Stomach (tissue), 9 donors: ENCODE measurements around the gene PFDN2. TPM values are rescaled to one million over a fixed set of nuclear protein-coding genes. Genes with fewer than 3 reads are reported as not detected.

ENCODE experiments used
- DNase-seq, 2 donors: peaks; one replicate each; pipeline versions ENCODE4 v3.0.0 to v3.0.0-alpha.2; 2013 to 2019
- H3K27ac ChIP-seq, 5 donors: fragments of 200-600 bp in 4 of 5; sonication (generic) in 4 of 5; one replicate each; pipeline ENCODE4 v1.5.1; 2013 to 2019; ENCODE audit warnings: mild to moderate bottlenecking in 1 of 5, moderate library complexity in 1 of 5
- H3K27me3 ChIP-seq, 3 donors: fragments of 200-600 bp; sonication (generic); one replicate each; pipeline ENCODE4 v1.5.1; 2017 to 2019; ENCODE audit warnings: mixed run types in 1 of 3
- H3K36me3 ChIP-seq, 4 donors: fragments of 200-600 bp; sonication (generic); 1 replicate in 3 of 4; 2 replicates in 1 of 4; pipeline ENCODE4 v1.5.1; 2016 to 2019
- H3K4me1 ChIP-seq, 4 donors: fragments of 200-600 bp; sonication (generic); one replicate each; pipeline ENCODE4 v1.5.1; 2016 to 2019
- H3K4me3 ChIP-seq, 4 donors: fragments of 200-600 bp; sonication (generic) in 3 of 4; one replicate each; pipeline ENCODE4 v1.5.1; 2016 to 2019; ENCODE audit warnings: mild to moderate bottlenecking in 1 of 4
- H3K9me3 ChIP-seq, 4 donors: fragments of 200-600 bp; sonication (generic); one replicate each; pipeline ENCODE4 v1.5.1; 2016 to 2019
- CTCF ChIP-seq, 7 experiments: fragments of 450-650 bp in 4 of 7; fragments of 200-600 bp in 3 of 7; sonication (generic) in 3 of 7; IDR thresholded peaks; one replicate each; pipeline ENCODE4 v1.5.1; 2016 to 2019; ENCODE audit warnings: antibody characterized with exemption in 7 of 7, control low read depth in 2 of 7, mild to moderate bottlenecking in 1 of 7
- EP300 ChIP-seq: sonication (generic); formaldehyde crosslinking; IDR thresholded peaks from one replicate; pipeline ENCODE4 v1.6.1; 2017; ENCODE audit warnings: antibody characterized with exemption
- POLR2A ChIP-seq, 4 donors: fragments of 450-650 bp; IDR thresholded peaks; one replicate each; pipeline ENCODE4 v1.6.1; 2016; ENCODE audit warnings: antibody characterized with exemption in 4 of 4, control low read depth in 2 of 4, mild to moderate bottlenecking in 1 of 4, moderate library complexity in 1 of 4
- POLR2AphosphoS5 ChIP-seq, 3 donors: sonication (generic); formaldehyde crosslinking; IDR thresholded peaks; one replicate each; pipeline ENCODE4 v1.6.1; 2016; ENCODE audit warnings: antibody characterized with exemption in 3 of 3
- WGBS, 5 donors: extraction: QIAGEN DNeasy Blood & Tissue Kit in 3 of 5; methylation state at CpG; one replicate each; pipeline versions ENCODE4 v1.1.5 to v1.1.7; 2013 to 2018; 5-methylcytosine and 5-hydroxymethylcytosine counted together
- intact Hi-C: fragments of 100-400 bp; cut with DNase I; formaldehyde crosslinking; loops from one replicate; pipeline ENCODE4 v1.15.1; 2023; ENCODE audit warnings: low total_unique reads
- polyA plus RNA-seq, 3 donors: library from polyadenylated mRNA; stranded (reverse); fragments of 200-250 nt; gene quantifications; one replicate each; pipeline ENCODE4 v1.2.3, GENCODE V29; 2013
- total RNA-seq, 5 donors: library from RNA; depleted of rRNA; stranded (reverse); fragments of >200 nt; gene quantifications; one replicate each; pipeline versions ENCODE4 v1.1.0 to v1.2.3, GENCODE V29; 2014 to 2016
- donor health status: healthy with polysubstance abuse.
- donor health status: Bipolar disorder and iron deficiency.
- donor health status: healthy.

The PFDN2 gene
- total and polyA plus RNA-seq, 8 donors: 11.6 to 166 (median 59.4) TPM; not detected in 2

GRCh38 chr1:161086457-161086856, 31.4 kb downstream of the PFDN2 start:
- Histone ChIP-seq H3K9me3 (no peaks in the 10 kb centered on the region), H3K27me3 (no peaks in the 10 kb centered on the region), H3K36me3 (no peaks in the 10 kb centered on the region), H3K27ac (peak overlapping the region; percentile 34 to 87 (median 37)), H3K4me1 (peaks cover 5 to 73% (median 43%) of the 10 kb centered on the region in 4 donors), H3K4me3 (peak overlapping the region in 1 of 4 donors; percentile 50)
- intact Hi-C loops: no loop called here
- no peak for DNase-seq
- TF ChIP-seq POLR2A (IDR thresholded peaks at IDR 0.05): no peak
- TF ChIP-seq POLR2AphosphoS5 (IDR thresholded peaks at IDR 0.05): no peak
- TF ChIP-seq EP300: no peak
- TF ChIP-seq CTCF (IDR thresholded peaks at IDR 0.05): no peak
- 36 to 50% (median 42%) methylated on average over 4 of the region's 4 CpGs for WGBS, 5 donors

GRCh38 chr1:161085165-161085564, 32.7 kb downstream of the PFDN2 start:
- 31 to 78% (median 55%) methylated on average over 2 of the region's 2 CpGs for WGBS, 5 donors
- peak overlapping the region; percentile 54 to 78 (median 73) for H3K27ac ChIP-seq
- no peak overlapping the region for H3K4me3 ChIP-seq
- peaks cover 5 to 73% (median 42%) of the 10 kb centered on the region in 4 donors for H3K4me1 ChIP-seq
- TF ChIP-seq POLR2AphosphoS5 (IDR thresholded peaks at IDR 0.05) (no peak), CTCF (IDR thresholded peaks at IDR 0.05) (no peak), POLR2A (IDR thresholded peaks at IDR 0.05) (no peak), EP300 (no peak)
- no peaks in the 10 kb centered on the region for H3K9me3 ChIP-seq
- intact Hi-C loops: no loop called here
- no peaks in the 10 kb centered on the region for H3K36me3 ChIP-seq
- no peak for DNase-seq
- no peaks in the 10 kb centered on the region for H3K27me3 ChIP-seq

GRCh38 chr1:161084597-161084988, 33.2 kb downstream of the PFDN2 start:
- intact Hi-C loops: no loop called here
- Histone ChIP-seq H3K4me3 (no peak overlapping the region), H3K36me3 (no peaks in the 10 kb centered on the region), H3K9me3 (no peaks in the 10 kb centered on the region), H3K4me1 (peaks cover 0 to 68% (median 39%) of the 10 kb centered on the region in 4 donors), H3K27ac (peak overlapping the region; percentile 72 to 85 (median 76)), H3K27me3 (peaks cover 0 to 2% (median 0%) of the 10 kb centered on the region in 3 donors)
- peak in 1 of 2 donors; percentile 57 for DNase-seq
- WGBS, 5 donors: 71 to 100% (median 92%) methylated on average over 1 of the region's 1 CpG
- TF ChIP-seq POLR2A (IDR thresholded peaks at IDR 0.05): no peak
- no peak for TF ChIP-seq POLR2AphosphoS5 (IDR thresholded peaks at IDR 0.05)
- no peak for TF ChIP-seq EP300
- no peak for TF ChIP-seq CTCF (IDR thresholded peaks at IDR 0.05)

- peak in 1 of 2 donors; percentile 49 for DNase-seq
Measured at GRCh38 chr1:161083748-161084596, 33.9 kb downstream of the PFDN2 start.

More at GRCh38 chr1:161083748-161084596, 33.9 kb downstream of the PFDN2 start:
- WGBS, 5 donors: 30 to 58% (median 37%) methylated on average over 8 to 10 of the region's 10 CpGs
- H3K4me1 ChIP-seq: peaks cover 0 to 66% (median 38%) of the 10 kb centered on the region in 4 donors
- H3K4me3 ChIP-seq: no peak overlapping the region
- peaks cover 0 to 4% (median 0%) of the 10 kb centered on the region in 3 donors for H3K27me3 ChIP-seq
- no peaks in the 10 kb centered on the region for H3K9me3 ChIP-seq
- TF ChIP-seq EP300 (no peak), POLR2A (IDR thresholded peaks at IDR 0.05) (no peak), CTCF (IDR thresholded peaks at IDR 0.05) (no peak), POLR2AphosphoS5 (IDR thresholded peaks at IDR 0.05) (no peak)
- peaks cover 0 to 6% (median 0%) of the 10 kb centered on the region in 4 donors for H3K36me3 ChIP-seq
- H3K27ac ChIP-seq: peak overlapping the region; percentile 72 to 85 (median 76)
- intact Hi-C loops: no loop called here
